Activated CD8-positive, alpha-beta T cell treated with anti-CD3 and anti-CD28 coated beads for 36 hours (primary cell): Measurements from ENCODE around the gene GAS2. TPM values are rescaled to one million over a fixed set of nuclear protein-coding genes. Genes with fewer than 3 reads are reported as not detected.

Experiments
- ATAC-seq: fragments of 200-7000 bp; cut with Tn5 transposase; one replicate; pipeline ENCODE4 v1.10.0; 2021; ENCODE audit warnings: mild to moderate bottlenecking, moderate library complexity
- CTCF ChIA-PET: fragments of 350-600 bp; sonication (Branson Sonifier 250); formaldehyde crosslinking; loops from one replicate; lab custom pipeline; 2021; ENCODE audit warnings: antibody characterized with exemption; lab: Charles Lee
- POLR2A ChIA-PET: fragments of 350-600 bp; sonication (Branson Sonifier 250); formaldehyde crosslinking; loops from one replicate; lab custom pipeline; 2021; ENCODE audit warnings: antibody characterized with exemption; lab: Charles Lee
- DNase-seq: peaks from one replicate; pipeline ENCODE4 v3.0.0-alpha.2; 2020
- H3K27ac Mint-ChIP-seq: one replicate; pipeline ENCODE4 v1.8.0; 2021; ENCODE audit warnings: mild to moderate bottlenecking, mixed read lengths
- H3K27me3 Mint-ChIP-seq: one replicate; pipeline ENCODE4 v1.8.0; 2021; ENCODE audit warnings: mixed read lengths
- H3K36me3 Mint-ChIP-seq: one replicate; pipeline ENCODE4 v1.8.0; 2021; ENCODE audit warnings: low read depth, mixed read lengths
- H3K4me1 Mint-ChIP-seq: one replicate; pipeline ENCODE4 v1.8.0; 2021; ENCODE audit warnings: low read depth, mixed read lengths
- H3K4me3 Mint-ChIP-seq: one replicate; pipeline ENCODE4 v1.8.0; 2021; ENCODE audit warnings: mild to moderate bottlenecking, moderate library complexity, mixed read lengths
- H3K9me3 Mint-ChIP-seq: one replicate; pipeline ENCODE4 v1.8.0; 2021; ENCODE audit warnings: mixed read lengths
- CTCF ChIP-seq: fragments of 200-600 bp; IDR thresholded peaks from one replicate; pipeline ENCODE4 v1.8.0; 2022; ENCODE audit warnings: antibody characterized with exemption, mild to moderate bottlenecking
- intact Hi-C: fragments of 100-400 bp; cut with micrococcal nuclease; formaldehyde crosslinking; loops from one replicate; pipeline ENCODE4 v1.10.0; 2022
- total RNA-seq, 2 experiments: library from RNA; stranded (reverse); gene quantifications; one replicate each; pipeline ENCODE4 v1.2.3, GENCODE V29; 2021

GAS2 gene
- total RNA-seq, 2 experiments from 2014 or later, result 0.99 to 2.6 TPM

GRCh38 chr11:22752908-22753310 lies 86.5 kb downstream of the GAS2 start:
- ATAC-seq (peak; percentile 39), DNase-seq (no peak)
- Mint-ChIP-seq H3K4me1 (peaks cover 8% of the 10 kb centered on the region), H3K36me3 (no peaks in the 10 kb centered on the region), H3K27me3 (peaks cover 3% of the 10 kb centered on the region), H3K9me3 (no peaks in the 10 kb centered on the region), H3K4me3 (no peak overlapping the region), H3K27ac (peak overlapping the region; percentile 2)
- no peak for TF ChIP-seq CTCF
- intact Hi-C loops, result no loop called here
- ChIA-PET POLR2A (no interaction called here), CTCF (no interaction called here)

DNA sequence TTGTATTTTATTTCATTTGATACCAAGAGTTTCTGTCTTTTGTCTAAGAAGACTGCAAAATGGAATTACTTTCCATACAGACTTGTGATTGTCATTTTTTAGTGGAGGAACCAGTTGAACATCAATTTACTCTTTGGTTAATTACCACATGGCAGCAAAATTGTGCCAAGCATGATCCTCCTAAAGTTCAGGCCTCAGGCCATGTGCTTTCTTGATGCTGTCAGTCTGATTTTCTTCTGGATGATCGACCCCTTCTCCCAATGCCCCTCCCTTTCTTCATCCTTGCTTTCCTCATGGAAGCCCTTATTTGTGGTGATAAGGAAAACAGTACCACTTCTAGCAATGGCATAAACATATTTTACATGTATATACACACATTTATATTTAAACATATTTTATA lies 87.0 kb downstream of the GAS2 start:
- TF ChIP-seq CTCF, result no peak
- H3K36me3 Mint-ChIP-seq, result no peaks in the 10 kb centered on the region
- ChIA-PET CTCF (no interaction called here), POLR2A (no interaction called here)
- DNase-seq (no peak), ATAC-seq (no peak)
- no peaks in the 10 kb centered on the region for H3K9me3 Mint-ChIP-seq
- intact Hi-C loops, result no loop called here
- H3K4me3 Mint-ChIP-seq, result no peak overlapping the region
- no peak overlapping the region for H3K27ac Mint-ChIP-seq
- H3K4me1 Mint-ChIP-seq, result peaks cover 8% of the 10 kb centered on the region
- peaks cover 3% of the 10 kb centered on the region for H3K27me3 Mint-ChIP-seq

DNA sequence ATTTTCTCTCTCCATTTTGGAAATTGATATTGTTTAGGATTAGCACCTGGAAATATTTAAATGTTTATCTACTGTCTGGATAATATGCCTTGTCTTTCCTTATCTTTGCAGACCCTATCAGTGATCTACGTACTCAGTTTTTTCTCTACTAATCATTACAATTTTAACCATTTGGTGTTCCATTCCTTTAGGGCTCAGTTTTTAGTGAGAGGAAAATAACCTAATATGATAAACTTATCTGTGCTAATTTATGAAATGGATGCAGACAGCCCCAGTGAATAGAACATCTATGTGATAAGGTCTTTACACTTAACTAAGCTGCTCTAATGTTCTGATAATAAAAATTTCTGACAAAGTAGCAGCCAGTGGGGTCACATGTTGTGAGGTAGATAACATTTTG lies 94.7 kb downstream of the GAS2 start:
- intact Hi-C loops, result no loop called here
- Mint-ChIP-seq H3K27ac (no peak overlapping the region), H3K27me3 (peaks cover 4% of the 10 kb centered on the region), H3K36me3 (no peaks in the 10 kb centered on the region), H3K4me3 (no peak overlapping the region), H3K9me3 (no peaks in the 10 kb centered on the region), H3K4me1 (no peaks in the 10 kb centered on the region)
- CTCF ChIA-PET, result no interaction called here
- ATAC-seq (no peak), DNase-seq (no peak)
- TF ChIP-seq CTCF, result no peak
- POLR2A ChIA-PET, result no interaction called here

DNA sequence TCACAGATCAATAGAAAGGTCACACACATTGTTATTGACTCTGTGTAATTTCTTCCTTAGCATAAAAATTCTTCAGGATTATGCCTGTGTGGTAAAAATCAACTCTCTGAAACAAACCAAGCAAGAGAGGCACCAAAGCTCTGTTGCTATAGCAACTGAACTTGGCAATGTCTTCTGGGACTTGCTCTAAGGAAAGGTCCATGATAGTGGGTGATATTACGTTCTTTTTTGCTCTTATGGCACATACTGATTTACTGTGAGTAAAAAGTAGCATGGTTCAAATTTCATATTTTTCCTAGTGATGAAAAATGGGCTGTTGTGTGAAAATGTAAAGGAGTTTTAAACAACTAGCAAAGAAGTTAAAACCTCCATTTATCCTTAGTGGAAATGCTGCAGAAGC lies 96.8 kb downstream of the GAS2 start:
- no peak for TF ChIP-seq CTCF
- Mint-ChIP-seq H3K4me1 (no peaks in the 10 kb centered on the region), H3K9me3 (no peaks in the 10 kb centered on the region), H3K27ac (no peak overlapping the region), H3K27me3 (peaks cover 4% of the 10 kb centered on the region), H3K4me3 (no peak overlapping the region), H3K36me3 (no peaks in the 10 kb centered on the region)
- ChIA-PET CTCF (no interaction called here), POLR2A (no interaction called here)
- DNase-seq, result no peak
- no peak for ATAC-seq
- intact Hi-C loops, result no loop called here

DNA sequence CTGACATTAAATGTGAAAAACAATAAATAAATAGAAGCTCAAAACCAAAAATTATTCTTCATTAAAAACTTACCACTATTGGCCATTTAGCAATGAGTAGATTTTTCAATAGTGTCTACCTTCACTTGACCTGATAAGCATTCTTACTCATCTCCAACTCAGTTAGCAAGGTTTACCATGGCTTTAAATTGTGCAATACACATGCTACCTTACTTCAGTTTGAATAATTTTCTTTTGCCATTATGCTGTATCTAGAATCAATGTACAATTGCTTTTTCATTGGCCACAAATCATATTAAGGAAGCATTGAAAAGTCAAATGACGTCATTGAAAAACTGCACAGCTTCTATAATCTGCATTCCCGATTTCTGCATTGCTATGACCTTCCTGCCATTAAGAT lies 98.3 kb downstream of the GAS2 start:
- Mint-ChIP-seq H3K9me3 (no peaks in the 10 kb centered on the region), H3K27ac (no peak overlapping the region), H3K4me1 (no peaks in the 10 kb centered on the region), H3K4me3 (no peak overlapping the region), H3K27me3 (peaks cover 4% of the 10 kb centered on the region), H3K36me3 (no peaks in the 10 kb centered on the region)
- DNase-seq (no peak), ATAC-seq (no peak)
- CTCF ChIA-PET, result interaction anchor here (1.2 kb wide), 1 partner anchor 520 kb away, joined by 3 read pairs; no protein-coding TSS in a partner anchor
- no peak for TF ChIP-seq CTCF
- intact Hi-C loops, result no loop called here
- POLR2A ChIA-PET, result no interaction called here
